Immature natural killer cell (primary cell): Measurements from ENCODE around the gene MCM3AP. TPM values are rescaled to one million over a fixed set of nuclear protein-coding genes. Genes with fewer than 3 reads are reported as not detected.

ENCODE experiments used
- DNase-seq, 3 donors: peaks; one replicate each; pipeline ENCODE4 v3.0.0; 2022; ENCODE audit warnings: mixed read lengths in 1 of 3
- H3K27ac Mint-ChIP-seq, 6 donors: one replicate each; pipeline ENCODE4 v1.8.0; 2020; ENCODE audit warnings: mixed read lengths in 6 of 6, mild to moderate bottlenecking in 5 of 6, inconsistent platforms in 4 of 6, moderate library complexity in 3 of 6
- H3K27me3 Mint-ChIP-seq, 3 donors: one replicate each; pipeline ENCODE4 v1.8.0; 2020 to 2021; ENCODE audit warnings: low read depth in 3 of 3, mild to moderate bottlenecking in 3 of 3, mixed read lengths in 3 of 3, moderate library complexity in 3 of 3, inconsistent platforms in 1 of 3
- H3K36me3 Mint-ChIP-seq, 3 donors: one replicate each; pipeline ENCODE4 v1.8.0; 2020; ENCODE audit warnings: mixed read lengths in 3 of 3, inconsistent platforms in 2 of 3, mild to moderate bottlenecking in 2 of 3
- H3K4me1 Mint-ChIP-seq, 2 donors: one replicate each; pipeline ENCODE4 v1.8.0; 2020; ENCODE audit warnings: inconsistent platforms in 2 of 2, mild to moderate bottlenecking in 2 of 2, mixed read lengths in 2 of 2, moderate library complexity in 1 of 2
- H3K4me3 Mint-ChIP-seq, 5 donors: one replicate each; pipeline ENCODE4 v1.8.0; 2020; ENCODE audit warnings: mild to moderate bottlenecking in 5 of 5, mixed read lengths in 5 of 5, inconsistent platforms in 3 of 5, moderate library complexity in 3 of 5
- H3K9me3 Mint-ChIP-seq, 6 donors: one replicate each; pipeline ENCODE4 v1.8.0; 2020; ENCODE audit warnings: mild to moderate bottlenecking in 6 of 6, mixed read lengths in 6 of 6, inconsistent platforms in 4 of 6, moderate library complexity in 3 of 6
- polyA plus RNA-seq, 3 donors: library from polyadenylated mRNA; unstranded; fragments of 300-500 nt; fragmentation: Illumina TruSeq; gene quantifications; one replicate each; pipeline ENCODE4 v1.2.3, GENCODE V29; 2021

MCM3AP gene
- polyA plus RNA-seq, 3 donors from 2014 or later = 25.9 to 55.3 (median 28.5) TPM

- peaks cover 31 to 56% (median 37%) of the 10 kb centered on the region in 3 donors for H3K36me3 Mint-ChIP-seq
Measured at GRCh38 chr21:46254208-46254975, 31.0 kb downstream of the MCM3AP start.

GRCh38 chr21:46253610-46254124 is 31.7 kb downstream of the MCM3AP start:
- Mint-ChIP-seq H3K4me3 (peak overlapping the region; percentile 28 to 84 (median 68)), H3K27ac (peak overlapping the region; percentile 94 to 98 (median 95)), H3K36me3 (peaks cover 31 to 56% (median 34%) of the 10 kb centered on the region in 3 donors), H3K9me3 (peaks cover 0 to 2% (median 0%) of the 10 kb centered on the region in 6 donors), H3K4me1 (peaks cover 50 to 51% of the 10 kb centered on the region in 2 donors), H3K27me3 (peaks cover 0 to 10% (median 0%) of the 10 kb centered on the region in 3 donors)
- peak; percentile 59 to 68 (median 67) for DNase-seq

More at GRCh38 chr21:46254208-46254975, 31.0 kb downstream of the MCM3AP start:
- no peak for DNase-seq
- Mint-ChIP-seq H3K27me3 (peaks cover 0 to 10% (median 0%) of the 10 kb centered on the region in 3 donors), H3K9me3 (peaks cover 0 to 2% (median 0%) of the 10 kb centered on the region in 6 donors), H3K27ac (peak overlapping the region; percentile 94 to 98 (median 95)), H3K4me3 (peak overlapping the region in 4 of 5 donors; percentile 48 to 84 (median 71)), H3K4me1 (peaks cover 49 to 50% of the 10 kb centered on the region in 2 donors)

- Mint-ChIP-seq H3K27me3 (peaks cover 0 to 10% (median 0%) of the 10 kb centered on the region in 3 donors), H3K27ac (peak overlapping the region; percentile 94 to 98 (median 95)), H3K9me3 (peaks cover 0 to 2% (median 0%) of the 10 kb centered on the region in 6 donors), H3K4me3 (peak overlapping the region; percentile 21 to 56 (median 28)), H3K4me1 (peaks cover 50 to 51% of the 10 kb centered on the region in 2 donors), H3K36me3 (peaks cover 27 to 51% (median 34%) of the 10 kb centered on the region in 3 donors)
- no peak for DNase-seq
Measured at GRCh38 chr21:46252840-46253239, 32.6 kb downstream of the MCM3AP start.

- DNase-seq = no peak
- Mint-ChIP-seq H3K9me3 (peaks cover 0 to 2% (median 0%) of the 10 kb centered on the region in 6 donors), H3K4me3 (no peak overlapping the region), H3K36me3 (peaks cover 36 to 55% (median 46%) of the 10 kb centered on the region in 3 donors), H3K4me1 (peaks cover 49 to 63% of the 10 kb centered on the region in 2 donors), H3K27me3 (peaks cover 0 to 10% (median 0%) of the 10 kb centered on the region in 3 donors), H3K27ac (peak overlapping the region; percentile 73 to 94 (median 82))
Measured at GRCh38 chr21:46250146-46250725, 35.2 kb downstream of the MCM3AP start.

- no peak for DNase-seq
- Mint-ChIP-seq H3K9me3 (peaks cover 0 to 2% (median 0%) of the 10 kb centered on the region in 6 donors), H3K27ac (peak overlapping the region; percentile 1 to 64 (median 31))
Measured at GRCh38 chr21:46248827-46249226, 36.6 kb downstream of the MCM3AP start.

GRCh38 chr21:46248422-46248782 is 37.0 kb downstream of the MCM3AP start:
- peaks cover 0 to 2% (median 0%) of the 10 kb centered on the region in 3 donors for H3K27me3 Mint-ChIP-seq
- H3K36me3 Mint-ChIP-seq = peaks cover 30 to 45% (median 31%) of the 10 kb centered on the region in 3 donors
- no peak for DNase-seq
- H3K4me3 Mint-ChIP-seq = no peak overlapping the region
- peak overlapping the region in 5 of 6 donors; percentile 1 to 60 (median 19) for H3K27ac Mint-ChIP-seq
- H3K9me3 Mint-ChIP-seq = peaks cover 0 to 2% (median 0%) of the 10 kb centered on the region in 6 donors
- peaks cover 30 to 51% of the 10 kb centered on the region in 2 donors for H3K4me1 Mint-ChIP-seq

More at GRCh38 chr21:46248827-46249226, 36.6 kb downstream of the MCM3AP start:
- H3K36me3 Mint-ChIP-seq = peaks cover 34 to 47% (median 34%) of the 10 kb centered on the region in 3 donors
- no peak overlapping the region for H3K4me3 Mint-ChIP-seq
- peaks cover 35 to 54% of the 10 kb centered on the region in 2 donors for H3K4me1 Mint-ChIP-seq
- H3K27me3 Mint-ChIP-seq = peaks cover 0 to 5% (median 0%) of the 10 kb centered on the region in 3 donors

- DNase-seq = no peak
- Mint-ChIP-seq H3K27ac (peak overlapping the region in 2 of 6 donors; percentile 7), H3K4me3 (no peak overlapping the region), H3K36me3 (peaks cover 27 to 47% (median 32%) of the 10 kb centered on the region in 3 donors), H3K27me3 (peaks cover 0 to 2% (median 0%) of the 10 kb centered on the region in 3 donors), H3K9me3 (peaks cover 0 to 2% (median 0%) of the 10 kb centered on the region in 6 donors), H3K4me1 (peaks cover 25 to 50% of the 10 kb centered on the region in 2 donors)
Measured at GRCh38 chr21:46247699-46248421, 37.6 kb downstream of the MCM3AP start.

- Mint-ChIP-seq H3K27me3 (peaks cover 0 to 2% (median 0%) of the 10 kb centered on the region in 3 donors), H3K36me3 (peaks cover 31 to 55% (median 33%) of the 10 kb centered on the region in 3 donors), H3K27ac (peak overlapping the region in 3 of 6 donors; percentile 44 to 72 (median 64)), H3K4me3 (no peak overlapping the region), H3K9me3 (peaks cover 0 to 2% (median 0%) of the 10 kb centered on the region in 6 donors), H3K4me1 (peaks cover 15 to 38% of the 10 kb centered on the region in 2 donors)
- DNase-seq = no peak
Measured at GRCh38 chr21:46246345-46246744, 39.1 kb downstream of the MCM3AP start.

- no peak for DNase-seq
- Mint-ChIP-seq H3K27me3 (peaks cover 0 to 2% (median 0%) of the 10 kb centered on the region in 3 donors), H3K36me3 (peaks cover 28 to 53% (median 29%) of the 10 kb centered on the region in 3 donors), H3K4me3 (no peak overlapping the region), H3K27ac (peak overlapping the region in 1 of 6 donors; percentile 44), H3K9me3 (peaks cover 0 to 2% (median 0%) of the 10 kb centered on the region in 6 donors), H3K4me1 (peaks cover 9 to 28% of the 10 kb centered on the region in 2 donors)
Measured at GRCh38 chr21:46245213-46245915, 40.0 kb downstream of the MCM3AP start.

- Mint-ChIP-seq H3K36me3 (peaks cover 26 to 53% (median 35%) of the 10 kb centered on the region in 3 donors), H3K27ac (peak overlapping the region in 2 of 6 donors; percentile 17 to 34), H3K4me1 (peaks cover 2 to 21% of the 10 kb centered on the region in 2 donors), H3K27me3 (peaks cover 0 to 2% (median 0%) of the 10 kb centered on the region in 3 donors), H3K9me3 (no peaks in the 10 kb centered on the region), H3K4me3 (no peak overlapping the region)
- DNase-seq = no peak
Measured at GRCh38 chr21:46244602-46245001, 40.8 kb downstream of the MCM3AP start.

- Mint-ChIP-seq H3K27ac (peak overlapping the region in 1 of 6 donors; percentile 70), H3K9me3 (no peaks in the 10 kb centered on the region), H3K4me3 (no peak overlapping the region), H3K27me3 (peaks cover 0 to 2% (median 0%) of the 10 kb centered on the region in 3 donors), H3K4me1 (peaks cover 2 to 19% of the 10 kb centered on the region in 2 donors), H3K36me3 (peaks cover 32 to 55% (median 42%) of the 10 kb centered on the region in 3 donors)
- DNase-seq = no peak
Measured at GRCh38 chr21:46243960-46244361, 41.5 kb downstream of the MCM3AP start.

- H3K27me3 Mint-ChIP-seq = peaks cover 0 to 2% (median 0%) of the 10 kb centered on the region in 3 donors
- H3K9me3 Mint-ChIP-seq = no peaks in the 10 kb centered on the region
- peak overlapping the region in 3 of 6 donors; percentile 60 to 70 (median 65) for H3K27ac Mint-ChIP-seq
- no peak overlapping the region for H3K4me3 Mint-ChIP-seq
- peaks cover 36 to 57% (median 42%) of the 10 kb centered on the region in 3 donors for H3K36me3 Mint-ChIP-seq
- DNase-seq = no peak
- peaks cover 0 to 19% of the 10 kb centered on the region in 2 donors for H3K4me1 Mint-ChIP-seq
Measured at GRCh38 chr21:46243325-46243724, 42.1 kb downstream of the MCM3AP start.
